Smooth muscle cell (in vitro differentiated cells): Measurements from ENCODE around the gene ROR2. TPM values are rescaled to one million over a fixed set of nuclear protein-coding genes. Genes with fewer than 3 reads are reported as not detected.

Experiments
- DNase-seq: peaks from one replicate; lab custom pipeline; 2025; ENCODE audit not compliant: unreplicated experiment; lab: John Stamatoyannopoulos, UW
- H2AFZ ChIP-seq: fragments of 200-600 bp; sonication (generic); 2 replicates; pipeline ENCODE4 v1.6.0; 2016; ENCODE audit warnings: antibody characterized with exemption, low read depth, mild to moderate bottlenecking
- H3F3A ChIP-seq: fragments of 200-600 bp; sonication (generic); 2 replicates; pipeline ENCODE4 v1.6.0; 2017; ENCODE audit warnings: antibody characterized with exemption, low read depth
- H3K27ac ChIP-seq: fragments of 200-600 bp; sonication (generic); 2 replicates; pipeline ENCODE4 v1.5.1; 2016; ENCODE audit warnings: low read depth, mild to moderate bottlenecking
- H3K27me3 ChIP-seq: fragments of 200-600 bp; sonication (generic); 2 replicates; pipeline ENCODE4 v1.6.1; 2016; ENCODE audit warnings: low read depth, mild to moderate bottlenecking
- H3K36me3 ChIP-seq: fragments of 200-600 bp; sonication (generic); 2 replicates; pipeline ENCODE4 v1.5.1; 2016; ENCODE audit warnings: low read depth
- H3K4me1 ChIP-seq: fragments of 200-600 bp; sonication (generic); 2 replicates; pipeline ENCODE4 v1.5.1; 2016; ENCODE audit warnings: low read depth
- H3K4me2 ChIP-seq: fragments of 200-600 bp; sonication (generic); 2 replicates; pipeline ENCODE4 v1.6.0; 2016; ENCODE audit warnings: mild to moderate bottlenecking
- H3K4me3 ChIP-seq: fragments of 200-600 bp; sonication (generic); 2 replicates; pipeline ENCODE4 v1.5.1; 2016; ENCODE audit warnings: mild to moderate bottlenecking
- H3K79me2 ChIP-seq: fragments of 200-600 bp; sonication (generic); 2 replicates; pipeline ENCODE4 v1.6.0; 2016; ENCODE audit warnings: low read depth, mild to moderate bottlenecking
- H3K9ac ChIP-seq: fragments of 200-600 bp; sonication (generic); 2 replicates; pipeline ENCODE4 v1.6.0; 2016; ENCODE audit warnings: low read depth
- H3K9me3 ChIP-seq: fragments of 200-600 bp; sonication (generic); replicated peaks from 2 replicates; pipeline ENCODE4 v1.5.1; 2016; ENCODE audit warnings: low read depth
- H4K20me1 ChIP-seq: fragments of 200-600 bp; sonication (generic); 2 replicates; pipeline ENCODE4 v1.6.0; 2016; ENCODE audit warnings: low read depth
- CTCF ChIP-seq: fragments of 200-600 bp; sonication (generic); IDR thresholded peaks from 2 replicates; pipeline ENCODE4 v1.5.1; 2017; ENCODE audit warnings: borderline replicate concordance, mild to moderate bottlenecking, antibody characterized with exemption; ENCODE audit not compliant: insufficient read depth, poor library complexity, severe bottlenecking
- WGBS: methylation state at CpG from one replicate; pipeline ENCODE4 v1.1.7; 2016; ENCODE audit warnings: low lambda C conversion rate; 5-methylcytosine and 5-hydroxymethylcytosine counted together
- polyA plus RNA-seq: library from polyadenylated mRNA; unstranded; fragments of >200 nt; fragmentation: Nextera tagmentation; extraction: Ambion mirVana; gene quantifications from 2 replicates; pipeline ENCODE4 v1.2.1, GENCODE V29; 2016
- total RNA-seq: library from RNA; depleted of rRNA; stranded (reverse); fragments of >200 nt; gene quantifications from 2 replicates; pipeline ENCODE4 v1.2.3, GENCODE V29; 2014

The ROR2 gene
- total and polyA plus RNA-seq, 2 experiments from 2014 or later = 16.7 to 21.7 TPM

GRCh38 chr9:91896513-91897121, 53.4 kb downstream of the ROR2 start:
- Histone ChIP-seq H3K27ac (peak overlapping the region; percentile 68), H3K4me2 (peak overlapping the region; percentile 72), H3K27me3 (no peaks in the 10 kb centered on the region), H3K9me3 (no peaks in the 10 kb centered on the region), H3K36me3 (no peaks in the 10 kb centered on the region), H3K79me2 (peaks cover 41% of the 10 kb centered on the region), H3F3A (peaks cover 6% of the 10 kb centered on the region), H3K4me1 (peaks cover 38% of the 10 kb centered on the region), H4K20me1 (peaks cover 29% of the 10 kb centered on the region), H3K4me3 (no peak overlapping the region), H2AFZ (no peak overlapping the region), H3K9ac (no peak overlapping the region)
- 32% methylated on average over 11 of the region's 11 CpGs for WGBS
- TF ChIP-seq CTCF = no peak
- DNase-seq = no peak

GRCh38 chr9:91896097-91896496, 53.9 kb downstream of the ROR2 start:
- Histone ChIP-seq H3K4me1 (peaks cover 43% of the 10 kb centered on the region), H2AFZ (no peak overlapping the region), H3K27ac (peak overlapping the region; percentile 68), H3K4me2 (peak overlapping the region; percentile 72), H3K9ac (no peak overlapping the region), H3F3A (peaks cover 6% of the 10 kb centered on the region), H3K9me3 (no peaks in the 10 kb centered on the region), H3K4me3 (no peak overlapping the region), H3K27me3 (no peaks in the 10 kb centered on the region), H3K79me2 (peaks cover 41% of the 10 kb centered on the region), H4K20me1 (peaks cover 27% of the 10 kb centered on the region), H3K36me3 (no peaks in the 10 kb centered on the region)
- TF ChIP-seq CTCF = no peak
- 68% methylated on average over 7 of the region's 7 CpGs for WGBS
- DNase-seq = no peak

- H3K4me3 ChIP-seq = no peak overlapping the region
- H3F3A ChIP-seq = peaks cover 2% of the 10 kb centered on the region
- no peak overlapping the region for H3K27ac ChIP-seq
- no peaks in the 10 kb centered on the region for H3K36me3 ChIP-seq
- peaks cover 44% of the 10 kb centered on the region for H3K79me2 ChIP-seq
- H3K4me2 ChIP-seq = no peak overlapping the region
- WGBS = 93% methylated on average over 1 of the region's 1 CpG
- H3K4me1 ChIP-seq = peaks cover 42% of the 10 kb centered on the region
- no peak overlapping the region for H3K9ac ChIP-seq
- no peak overlapping the region for H2AFZ ChIP-seq
- DNase-seq = no peak
- no peak for TF ChIP-seq CTCF
- H4K20me1 ChIP-seq = peaks cover 11% of the 10 kb centered on the region
- no peaks in the 10 kb centered on the region for H3K27me3 ChIP-seq
- H3K9me3 ChIP-seq = no peaks in the 10 kb centered on the region
Measured at GRCh38 chr9:91894536-91894935, 55.5 kb downstream of the ROR2 start.

- no peak overlapping the region for H3K27ac ChIP-seq
- H4K20me1 ChIP-seq = peaks cover 6% of the 10 kb centered on the region
- H3K27me3 ChIP-seq = no peaks in the 10 kb centered on the region
- no peak for TF ChIP-seq CTCF
- peaks cover 38% of the 10 kb centered on the region for H3K4me1 ChIP-seq
- H3K9me3 ChIP-seq = no peaks in the 10 kb centered on the region
- WGBS = 85% methylated on average over 4 of the region's 4 CpGs
- H3K79me2 ChIP-seq = peaks cover 44% of the 10 kb centered on the region
- no peak overlapping the region for H3K4me2 ChIP-seq
- no peak for DNase-seq
- no peak overlapping the region for H3K4me3 ChIP-seq
- no peak overlapping the region for H3K9ac ChIP-seq
- H2AFZ ChIP-seq = no peak overlapping the region
- no peaks in the 10 kb centered on the region for H3F3A ChIP-seq
- H3K36me3 ChIP-seq = no peaks in the 10 kb centered on the region
Measured at GRCh38 chr9:91894023-91894422, 56.0 kb downstream of the ROR2 start.
